Esophagus squamous epithelium (tissue), 5 donors: ENCODE results near the gene C21orf91. TPM values are rescaled to one million over a fixed set of nuclear protein-coding genes. Genes with fewer than 3 reads are reported as not detected.

Experiments
- DNase-seq: peaks from one replicate; lab custom pipeline; 2025; lab: John Stamatoyannopoulos, UW
- H3K27ac ChIP-seq, 4 donors: fragments of 200-600 bp; sonication (generic); one replicate each; pipeline ENCODE4 v1.5.1; 2016 to 2019; ENCODE audit warnings: mild to moderate bottlenecking in 1 of 4
- H3K27me3 ChIP-seq, 4 donors: fragments of 200-600 bp; sonication (generic); 1 replicate in 3 of 4; 2 replicates in 1 of 4; pipeline versions ENCODE4 v1.5.1 to v1.6.0; 2017 to 2021; ENCODE audit warnings: antibody characterized with exemption in 1 of 4
- H3K36me3 ChIP-seq, 3 donors: fragments of 200-600 bp; sonication (generic); one replicate each; pipeline ENCODE4 v1.5.1; 2016 to 2019
- H3K4me1 ChIP-seq, 3 donors: fragments of 200-600 bp; sonication (generic); one replicate each; pipeline ENCODE4 v1.5.1; 2017 to 2019
- H3K4me3 ChIP-seq, 4 donors: fragments of 200-600 bp; sonication (generic); 1 replicate in 3 of 4; 2 replicates in 1 of 4; pipeline ENCODE4 v1.5.1; 2016 to 2019; ENCODE audit warnings: mild to moderate bottlenecking in 2 of 4, moderate library complexity in 1 of 4
- H3K9me3 ChIP-seq, 3 donors: fragments of 200-600 bp; sonication (generic); one replicate each; pipeline ENCODE4 v1.5.1; 2016 to 2019
- POLR2A ChIP-seq, 4 donors: fragments of 450-650 bp; IDR thresholded peaks; one replicate each; pipeline ENCODE4 v1.6.1; 2017; ENCODE audit warnings: antibody characterized with exemption in 4 of 4, mild to moderate bottlenecking in 4 of 4, moderate library complexity in 3 of 4
- WGBS, 2 donors: methylation state at CpG; one replicate each; pipeline ENCODE4 v1.1.5; 2018; 5-methylcytosine and 5-hydroxymethylcytosine counted together
- intact Hi-C: fragments of 100-400 bp; cut with DNase I; formaldehyde crosslinking; loops from one replicate; pipeline ENCODE4 v1.15.0; 2022
- total RNA-seq, 4 donors: library from RNA; depleted of rRNA; stranded (reverse); fragments of >200 nt; gene quantifications; one replicate each; pipeline ENCODE4 v1.1.0, GENCODE V29; 2016
- TF ChIP-seq, protein P1 (sequence below), 6 experiments: fragments of 450-650 bp in 4 of 6; fragments of 200-600 bp in 2 of 6; sonication (generic) in 2 of 6; IDR thresholded peaks; one replicate each; pipeline ENCODE4 v1.5.1; 2016 to 2019; ENCODE audit warnings: antibody characterized with exemption in 6 of 6, mild to moderate bottlenecking in 4 of 6, moderate library complexity in 4 of 6
- donor health status: DM: yes; HTN: yes; CAD: no.

The C21orf91 gene
- total RNA-seq, 4 donors from 2014 or later = 4.2 to 16.5 (median 12.8) TPM

- WGBS, 2 donors = 46 to 65% methylated on average over 5 of the region's 5 CpGs
- DNase-seq = no peak
- peak overlapping the region in 1 of 4 donors; percentile 5 for H3K4me3 ChIP-seq
- H3K4me1 ChIP-seq = peaks cover 0 to 25% (median 20%) of the 10 kb centered on the region in 3 donors
- no peaks in the 10 kb centered on the region for H3K27me3 ChIP-seq
- no peak for TF ChIP-seq POLR2A (IDR thresholded peaks at IDR 0.05)
- TF ChIP-seq, protein P1, sequence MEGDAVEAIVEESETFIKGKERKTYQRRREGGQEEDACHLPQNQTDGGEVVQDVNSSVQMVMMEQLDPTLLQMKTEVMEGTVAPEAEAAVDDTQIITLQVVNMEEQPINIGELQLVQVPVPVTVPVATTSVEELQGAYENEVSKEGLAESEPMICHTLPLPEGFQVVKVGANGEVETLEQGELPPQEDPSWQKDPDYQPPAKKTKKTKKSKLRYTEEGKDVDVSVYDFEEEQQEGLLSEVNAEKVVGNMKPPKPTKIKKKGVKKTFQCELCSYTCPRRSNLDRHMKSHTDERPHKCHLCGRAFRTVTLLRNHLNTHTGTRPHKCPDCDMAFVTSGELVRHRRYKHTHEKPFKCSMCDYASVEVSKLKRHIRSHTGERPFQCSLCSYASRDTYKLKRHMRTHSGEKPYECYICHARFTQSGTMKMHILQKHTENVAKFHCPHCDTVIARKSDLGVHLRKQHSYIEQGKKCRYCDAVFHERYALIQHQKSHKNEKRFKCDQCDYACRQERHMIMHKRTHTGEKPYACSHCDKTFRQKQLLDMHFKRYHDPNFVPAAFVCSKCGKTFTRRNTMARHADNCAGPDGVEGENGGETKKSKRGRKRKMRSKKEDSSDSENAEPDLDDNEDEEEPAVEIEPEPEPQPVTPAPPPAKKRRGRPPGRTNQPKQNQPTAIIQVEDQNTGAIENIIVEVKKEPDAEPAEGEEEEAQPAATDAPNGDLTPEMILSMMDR (IDR thresholded peaks at IDR 0.05) = no peak
- intact Hi-C loops = no loop called here
- peak overlapping the region in 3 of 4 donors; percentile 26 to 55 (median 39) for H3K27ac ChIP-seq
- peaks cover 4 to 37% (median 9%) of the 10 kb centered on the region in 3 donors for H3K36me3 ChIP-seq
- no peaks in the 10 kb centered on the region for H3K9me3 ChIP-seq
These were observed 35.0 kb downstream of the C21orf91 start for GRCh38 chr21:17784180-17784598.

- H3K27ac ChIP-seq = peak overlapping the region in 3 of 4 donors; percentile 31 to 55 (median 39)
- peaks cover 0 to 25% (median 20%) of the 10 kb centered on the region in 3 donors for H3K4me1 ChIP-seq
- TF ChIP-seq, protein P1 (IDR thresholded peaks at IDR 0.05) = no peak
- TF ChIP-seq POLR2A (IDR thresholded peaks at IDR 0.05) = no peak
- no peaks in the 10 kb centered on the region for H3K9me3 ChIP-seq
- H3K4me3 ChIP-seq = peak overlapping the region in 1 of 4 donors; percentile 5
- DNase-seq = no peak
- H3K27me3 ChIP-seq = no peaks in the 10 kb centered on the region
- intact Hi-C loops = no loop called here
- H3K36me3 ChIP-seq = peaks cover 4 to 37% (median 9%) of the 10 kb centered on the region in 3 donors
- 68 to 86% methylated on average over 2 of the region's 2 CpGs for WGBS, 2 donors
These were observed 35.5 kb downstream of the C21orf91 start for GRCh38 chr21:17783481-17784179.

DNA sequence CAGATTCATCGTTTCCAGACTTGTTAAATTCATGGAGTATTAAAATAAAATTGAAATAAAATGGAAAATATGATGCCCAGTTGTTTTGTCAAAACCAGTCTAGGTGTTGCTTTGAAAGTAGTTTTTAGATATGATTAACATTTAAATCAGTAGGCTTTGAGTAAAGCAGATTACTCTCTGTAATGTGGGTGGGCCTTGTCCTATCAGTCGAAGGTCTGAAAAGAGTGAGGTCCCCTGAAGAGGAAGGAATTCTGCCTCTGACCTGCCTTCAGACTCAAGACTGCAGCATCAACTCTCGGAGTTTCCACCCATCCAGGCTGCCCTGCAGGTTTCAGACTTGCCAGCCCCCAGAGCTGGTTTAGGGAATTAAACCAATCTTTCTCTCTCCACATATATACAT, 36.2 kb downstream of the C21orf91 start:
- no peak for TF ChIP-seq POLR2A (IDR thresholded peaks at IDR 0.05)
- TF ChIP-seq, protein P1 (IDR thresholded peaks at IDR 0.05) = no peak
- no peaks in the 10 kb centered on the region for H3K27me3 ChIP-seq
- 89 to 90% methylated on average over 3 of the region's 3 CpGs for WGBS, 2 donors
- peaks cover 0 to 25% (median 20%) of the 10 kb centered on the region in 3 donors for H3K4me1 ChIP-seq
- H3K27ac ChIP-seq = peak overlapping the region in 1 of 4 donors; percentile 24
- intact Hi-C loops = no loop called here
- no peak overlapping the region for H3K4me3 ChIP-seq
- H3K9me3 ChIP-seq = no peaks in the 10 kb centered on the region
- H3K36me3 ChIP-seq = peaks cover 4 to 34% (median 9%) of the 10 kb centered on the region in 3 donors
- no peak for DNase-seq

- intact Hi-C loops = no loop called here
- Histone ChIP-seq H3K4me3 (no peak overlapping the region), H3K36me3 (peaks cover 4 to 24% (median 9%) of the 10 kb centered on the region in 3 donors), H3K27me3 (no peaks in the 10 kb centered on the region), H3K27ac (no peak overlapping the region), H3K4me1 (peaks cover 0 to 25% (median 20%) of the 10 kb centered on the region in 3 donors), H3K9me3 (no peaks in the 10 kb centered on the region)
- WGBS, 2 donors = 69 to 77% methylated on average over 1 of the region's 1 CpG
- no peak for DNase-seq
- TF ChIP-seq, protein P1 (IDR thresholded peaks at IDR 0.05) = no peak
- no peak for TF ChIP-seq POLR2A (IDR thresholded peaks at IDR 0.05)
These were observed 37.1 kb downstream of the C21orf91 start for GRCh38 chr21:17782051-17782450.

- intact Hi-C loops = no loop called here
- H3K9me3 ChIP-seq = no peaks in the 10 kb centered on the region
- WGBS, 2 donors = 83% methylated on average over 5 of the region's 5 CpGs
- no peak for TF ChIP-seq POLR2A (IDR thresholded peaks at IDR 0.05)
- TF ChIP-seq, protein P1 (IDR thresholded peaks at IDR 0.05) = no peak
- no peak for DNase-seq
- no peak overlapping the region for H3K27ac ChIP-seq
- peaks cover 0 to 19% (median 5%) of the 10 kb centered on the region in 3 donors for H3K36me3 ChIP-seq
- H3K4me3 ChIP-seq = no peak overlapping the region
- H3K27me3 ChIP-seq = no peaks in the 10 kb centered on the region
- H3K4me1 ChIP-seq = peaks cover 0 to 25% (median 20%) of the 10 kb centered on the region in 3 donors
These were observed 37.6 kb downstream of the C21orf91 start for GRCh38 chr21:17781524-17781923.
